Stimulated activated CD8-positive, alpha-beta memory T cell treated with anti-CD3 and anti-CD28 coated beads, Interleukin-7, amount 100 ng/mL, for 24 hours (primary cell): ENCODE measurements around the gene ADD1.

ENCODE experiments used
- DNase-seq: peaks from one replicate; pipeline ENCODE4 v3.0.0-alpha.2; 2020; ENCODE audit warnings: low read depth

The ADD1 gene

GRCh38 chr4:2822461-2823300, 21.0 kb upstream of the ADD1 start:
- DNase-seq: no peak

GRCh38 chr4:2823301-2823670, 20.4 kb upstream of the ADD1 start:
- DNase-seq: no peak

- no peak for DNase-seq
Observed at GRCh38 chr4:2823671-2824328, 19.8 kb upstream of the ADD1 start.

- DNase-seq: no peak
Observed at GRCh38 chr4:2824329-2824835, 19.3 kb upstream of the ADD1 start.

- no peak for DNase-seq
Observed at GRCh38 chr4:2824836-2825381, 18.7 kb upstream of the ADD1 start.

GRCh38 chr4:2825740-2826139, 17.9 kb upstream of the ADD1 start:
- DNase-seq: no peak

GRCh38 chr4:2827071-2827873, 16.4 kb upstream of the ADD1 start:
- no peak for DNase-seq

- no peak for DNase-seq
Observed at GRCh38 chr4:2827874-2828751, 15.5 kb upstream of the ADD1 start.

GRCh38 chr4:2828758-2829181, 14.9 kb upstream of the ADD1 start:
- DNase-seq: no peak

- DNase-seq: no peak
Observed at GRCh38 chr4:2829321-2829932, 14.2 kb upstream of the ADD1 start.

GRCh38 chr4:2829933-2830451, 13.7 kb upstream of the ADD1 start:
- DNase-seq: no peak

- DNase-seq: no peak
Observed at GRCh38 chr4:2830632-2831610, 12.7 kb upstream of the ADD1 start.

GRCh38 chr4:2831611-2832308, 11.9 kb upstream of the ADD1 start:
- no peak for DNase-seq

- no peak for DNase-seq
Observed at GRCh38 chr4:2832309-2832980, 11.2 kb upstream of the ADD1 start.

- no peak for DNase-seq
Observed at GRCh38 chr4:2832981-2833670, 10.5 kb upstream of the ADD1 start.

- no peak for DNase-seq
Observed at GRCh38 chr4:2833671-2834000, 10.0 kb upstream of the ADD1 start.
